HG03439 (cell line): Measurements from ENCODE around the gene PRRG2.

Source experiments
- ATAC-seq: cut with Tn5 transposase; IDR thresholded peaks from one replicate; pipeline ENCODE4 v1.9.1; 2021; ENCODE audit warnings: mild to moderate bottlenecking, moderate library complexity; ENCODE audit not compliant: unreplicated experiment

The PRRG2 gene

DNA sequence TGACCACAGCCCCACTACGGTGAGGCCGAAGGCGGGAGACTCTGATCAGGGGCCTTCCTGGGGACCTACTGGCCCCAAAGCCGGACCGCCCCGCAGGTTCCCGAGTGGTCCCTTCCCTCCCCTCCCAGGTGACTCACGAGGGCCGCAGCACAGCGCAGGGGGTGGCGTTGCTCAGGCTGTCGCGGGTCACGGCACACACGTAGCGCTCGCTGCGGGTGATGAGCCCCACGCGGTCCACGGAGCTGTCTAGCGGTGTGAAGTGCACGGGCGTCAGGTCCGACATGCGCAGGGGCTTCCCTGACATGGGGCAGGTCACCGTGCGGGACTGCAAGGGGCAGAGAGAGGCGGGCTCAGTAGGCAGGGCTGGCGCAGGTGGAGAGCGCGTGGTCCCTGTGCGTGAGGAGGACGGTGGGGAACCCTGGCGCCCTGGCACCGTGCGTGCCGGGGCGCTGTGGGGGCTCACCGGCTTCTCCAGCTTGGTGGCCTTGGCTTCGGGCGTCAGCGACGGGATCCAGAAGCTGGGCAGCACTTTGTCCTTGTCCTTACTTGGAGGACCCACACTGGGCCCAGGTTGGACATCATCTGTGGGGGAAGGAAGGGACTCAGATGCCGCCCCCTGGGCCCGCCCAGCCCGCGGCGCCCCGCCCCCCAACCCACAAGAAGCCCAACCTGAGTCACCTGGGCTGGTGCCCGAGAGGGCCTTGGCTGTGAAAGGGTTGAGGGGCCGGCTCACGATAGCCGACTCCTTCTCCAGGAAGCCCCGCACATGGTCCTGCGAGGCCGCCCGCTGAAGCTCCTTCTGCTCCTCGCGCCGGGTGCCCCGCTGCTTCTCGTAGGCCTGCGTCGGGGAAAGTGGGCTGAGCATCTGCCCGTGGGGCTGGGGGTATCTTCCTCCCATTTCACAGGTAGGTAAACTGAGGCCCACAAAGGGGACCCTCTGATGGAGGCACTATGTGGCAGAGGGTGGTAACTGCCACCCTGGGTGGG, 24.4 kb upstream of the PRRG2 start:
- no peak for ATAC-seq

DNA sequence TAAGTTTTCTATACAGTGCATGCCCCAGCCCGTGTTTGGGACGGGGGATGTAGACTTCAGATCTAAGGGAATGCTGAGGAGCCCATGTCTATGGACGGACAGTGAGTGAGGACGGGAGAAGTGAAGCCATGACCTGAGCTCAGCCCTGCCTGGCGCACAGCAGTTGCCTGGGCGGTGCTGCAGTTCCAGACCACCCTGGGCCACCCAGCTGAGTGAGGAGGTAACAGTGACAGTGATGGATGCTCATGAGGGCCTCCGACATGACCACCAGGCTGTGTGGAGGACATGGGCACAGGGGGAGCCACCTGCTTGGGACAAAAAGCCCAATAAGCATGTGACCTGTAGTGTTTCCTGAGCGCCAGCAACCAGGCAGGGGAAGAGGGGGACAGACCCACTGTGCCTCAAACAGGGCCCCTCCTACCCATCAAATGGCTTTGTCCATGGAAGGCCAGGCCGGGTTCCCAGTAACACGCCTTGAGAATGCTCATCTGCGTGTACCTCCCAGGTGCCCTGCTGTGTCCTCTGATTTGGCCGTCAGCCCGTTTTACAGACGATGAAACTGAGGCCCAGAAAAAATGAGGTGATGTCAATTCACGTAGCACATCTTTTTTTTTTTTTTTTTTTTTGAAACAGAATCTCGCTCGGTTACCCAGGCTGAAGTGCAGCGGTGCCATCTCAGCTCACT, 23.3 kb upstream of the PRRG2 start:
- ATAC-seq, result no peak

DNA sequence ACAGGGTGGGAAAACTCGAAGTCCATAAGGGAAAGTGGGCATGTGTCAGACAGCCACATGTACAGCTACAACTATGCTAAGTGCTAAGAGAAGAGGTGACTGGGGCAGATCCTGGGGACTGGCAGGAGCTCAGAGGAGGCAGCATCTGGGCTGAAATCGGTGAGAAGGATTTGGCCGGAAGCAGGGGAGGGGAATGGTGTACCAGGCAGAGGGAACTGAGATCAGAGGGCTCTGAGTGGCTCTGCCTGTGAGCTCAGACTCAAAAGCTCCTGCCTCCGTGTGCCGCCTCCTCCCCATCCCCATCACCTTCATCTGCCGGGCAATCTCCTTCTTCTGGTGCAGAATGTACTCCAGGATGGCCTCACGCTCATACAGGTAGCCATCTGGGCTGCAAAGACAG, 22.5 kb upstream of the PRRG2 start:
- no peak for ATAC-seq

DNA sequence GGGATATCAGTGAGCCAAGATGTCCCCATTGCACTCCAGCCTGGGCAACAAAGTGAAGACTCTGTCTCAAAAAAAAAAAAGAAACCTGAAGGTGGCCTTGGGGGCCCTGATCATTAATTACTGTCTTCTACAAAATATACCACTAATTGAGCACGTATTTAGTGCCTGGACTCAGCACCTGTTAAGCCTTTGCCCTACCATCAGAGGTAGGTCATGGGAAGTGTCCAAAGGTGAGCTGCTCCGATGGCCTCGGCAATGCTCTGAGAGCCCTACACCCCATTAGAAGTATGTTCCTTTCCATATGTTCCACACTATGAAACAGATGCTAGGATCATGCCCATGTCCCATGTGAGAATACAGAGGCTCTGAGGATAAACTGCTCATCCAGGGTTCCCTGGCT, 21.7 kb upstream of the PRRG2 start:
- no peak for ATAC-seq

DNA sequence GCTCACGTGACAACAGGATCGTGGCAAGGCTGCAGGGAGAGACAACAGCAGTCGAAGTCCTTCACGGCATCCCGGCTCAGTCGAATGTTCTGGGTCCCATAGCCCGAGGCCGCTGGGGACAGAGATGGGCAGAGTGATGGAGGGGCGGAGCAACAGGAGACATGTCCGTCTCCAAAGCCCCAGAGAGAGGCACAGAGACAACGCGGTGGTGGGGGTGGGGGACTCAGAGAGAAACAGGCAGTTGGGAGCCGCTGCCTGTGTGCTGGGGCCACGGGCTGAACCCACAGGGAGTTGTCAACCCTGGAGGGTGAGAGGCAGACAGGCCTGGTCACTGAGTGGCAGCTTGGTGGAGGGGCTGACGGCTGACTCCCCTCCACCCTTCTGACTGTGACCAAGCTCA, 21.2 kb upstream of the PRRG2 start:
- no peak for ATAC-seq

DNA sequence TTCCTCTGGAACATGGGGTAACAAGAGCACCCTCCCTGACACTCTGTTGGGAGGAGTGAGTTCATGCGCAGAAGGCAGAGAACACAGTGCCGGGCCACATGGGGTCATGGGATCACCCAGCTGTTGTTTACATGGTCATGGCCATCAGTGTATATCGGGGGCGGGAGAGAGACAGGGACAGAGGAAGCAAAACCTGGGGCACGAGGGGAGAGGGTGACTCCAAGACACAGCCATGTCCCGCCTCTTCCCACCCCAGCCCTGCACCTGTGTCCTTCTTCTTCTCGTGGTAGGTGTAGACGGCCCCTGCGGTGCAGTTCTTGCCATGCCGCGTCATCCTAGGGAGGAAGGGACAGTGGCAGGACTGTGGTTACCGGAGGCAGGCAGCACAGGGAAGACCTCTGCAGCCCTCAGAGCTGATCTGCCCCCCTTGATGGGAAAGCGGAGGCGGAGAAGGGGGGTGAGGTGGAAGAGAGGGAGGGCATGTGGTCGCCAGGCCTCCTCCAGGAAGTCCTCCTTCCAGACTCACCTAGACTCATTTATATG, 20.7 kb upstream of the PRRG2 start:
- no peak for ATAC-seq

DNA sequence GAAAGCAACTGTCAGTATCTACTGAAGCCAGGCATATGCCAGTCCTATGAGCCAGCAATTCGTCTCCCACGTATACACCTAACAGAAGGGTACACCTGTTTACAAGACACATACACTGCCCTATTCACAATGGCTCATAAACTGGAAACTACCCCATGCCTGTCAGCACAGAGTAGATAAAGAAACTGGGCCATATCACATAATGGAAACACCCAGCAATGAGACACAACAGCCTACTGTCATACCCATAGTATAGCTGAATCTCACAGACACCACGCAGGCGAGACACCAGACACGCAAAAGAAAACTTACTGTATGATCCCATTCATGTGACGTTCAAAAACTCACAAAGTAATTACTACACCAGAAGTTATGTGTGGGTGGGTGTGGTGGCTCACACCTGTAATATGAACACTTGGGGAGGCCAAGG, 16.5 kb upstream of the PRRG2 start:
- no peak for ATAC-seq

DNA sequence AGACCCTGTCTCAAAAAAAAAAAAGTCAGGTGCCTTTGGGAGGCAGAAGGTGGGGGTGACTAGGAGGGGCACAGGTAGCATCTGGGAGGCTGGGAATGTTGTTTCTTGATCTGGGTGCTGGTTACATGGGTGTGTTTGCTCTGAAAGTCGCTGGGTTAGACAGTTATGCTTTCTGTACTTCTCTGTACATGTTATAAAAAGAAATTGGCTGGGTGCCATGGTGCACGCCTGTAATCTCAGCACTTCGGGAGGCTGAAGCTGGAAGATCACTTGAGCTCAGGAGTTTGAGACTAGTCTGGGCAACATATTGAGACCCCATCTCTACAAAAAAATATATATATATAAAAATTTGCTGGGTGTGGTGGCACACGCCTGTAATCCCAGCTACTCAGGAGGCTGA, 15.9 kb upstream of the PRRG2 start:
- ATAC-seq, result no peak

DNA sequence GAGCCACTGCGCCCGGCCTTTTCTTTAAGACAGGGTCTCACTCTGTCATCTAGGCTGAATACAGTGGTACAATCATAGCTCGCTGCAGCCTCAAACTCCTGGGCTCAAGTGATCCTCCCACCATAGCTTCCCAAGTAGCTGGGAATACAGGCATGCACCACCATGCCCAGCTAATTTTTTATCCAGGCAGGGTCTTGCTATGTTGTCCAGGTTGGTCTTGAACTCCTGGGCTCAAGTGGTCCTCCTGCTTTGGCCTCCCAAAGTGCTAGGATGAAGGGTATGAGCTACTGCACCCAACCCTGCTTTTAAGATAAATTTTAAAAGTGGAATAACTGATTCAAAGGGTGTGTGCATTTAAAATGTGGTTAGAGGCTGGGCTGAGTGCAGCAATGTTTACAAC, 14.8 kb upstream of the PRRG2 start:
- ATAC-seq, result no peak

DNA sequence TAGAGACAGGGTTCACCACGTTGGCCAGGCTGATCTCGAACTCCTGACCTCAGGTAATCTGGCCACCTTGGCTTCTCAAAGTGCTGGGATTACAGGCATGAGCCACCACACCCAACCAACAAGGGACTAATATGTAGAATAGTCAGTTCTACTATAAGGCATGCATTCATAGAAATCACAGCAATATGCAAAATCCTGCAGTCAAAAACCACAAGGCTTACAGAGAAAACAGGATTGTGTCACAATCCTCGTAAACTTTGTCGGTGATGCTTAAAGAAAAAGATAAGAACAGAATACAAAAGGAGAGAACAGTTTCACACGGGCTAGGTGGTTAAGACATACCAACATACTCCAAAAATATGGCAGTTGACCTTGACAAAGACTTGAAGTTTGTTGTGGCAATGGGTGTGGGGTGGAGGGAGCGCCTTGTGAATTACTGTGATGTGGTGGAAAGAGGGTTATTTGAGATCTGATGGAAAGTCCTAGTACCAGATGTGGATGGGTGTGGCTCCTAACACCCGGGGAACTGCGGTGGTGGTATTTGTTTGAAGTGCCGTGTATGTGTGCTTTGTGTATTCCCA, 13.2 kb upstream of the PRRG2 start:
- no peak for ATAC-seq

DNA sequence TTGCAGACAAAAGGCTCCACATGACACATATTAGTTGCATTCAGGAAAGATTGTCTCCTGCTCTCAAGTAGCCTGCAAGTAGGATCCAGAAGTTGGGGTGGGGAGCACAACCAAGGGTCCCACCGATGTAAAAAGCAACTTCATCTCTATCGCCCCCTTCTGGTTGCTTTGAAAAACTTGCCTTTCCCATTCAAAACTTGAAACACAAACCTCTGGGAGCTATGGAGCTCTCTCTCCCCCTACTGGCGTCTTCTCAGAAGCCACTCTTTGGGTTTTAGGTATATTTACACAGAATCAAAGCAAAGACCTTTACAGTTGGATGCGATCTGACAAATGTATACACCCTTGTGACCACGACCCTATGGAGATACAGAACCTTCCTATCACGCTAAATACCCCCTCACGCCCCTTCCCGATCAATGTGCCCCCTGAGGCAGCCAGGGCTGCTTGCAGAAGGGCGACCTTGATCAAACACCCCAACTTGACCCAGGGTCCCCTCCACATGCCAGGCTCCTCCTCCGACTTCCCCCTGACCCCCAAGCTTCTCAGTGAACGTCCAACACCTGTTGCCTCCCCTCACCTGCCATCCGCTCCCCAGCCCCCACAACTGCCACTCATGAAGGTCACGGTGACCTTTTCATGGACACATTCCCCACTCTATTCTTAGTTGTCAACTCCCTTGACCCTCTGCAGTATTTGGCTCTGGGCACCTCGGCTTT, 10.8 kb upstream of the PRRG2 start:
- no peak for ATAC-seq

DNA sequence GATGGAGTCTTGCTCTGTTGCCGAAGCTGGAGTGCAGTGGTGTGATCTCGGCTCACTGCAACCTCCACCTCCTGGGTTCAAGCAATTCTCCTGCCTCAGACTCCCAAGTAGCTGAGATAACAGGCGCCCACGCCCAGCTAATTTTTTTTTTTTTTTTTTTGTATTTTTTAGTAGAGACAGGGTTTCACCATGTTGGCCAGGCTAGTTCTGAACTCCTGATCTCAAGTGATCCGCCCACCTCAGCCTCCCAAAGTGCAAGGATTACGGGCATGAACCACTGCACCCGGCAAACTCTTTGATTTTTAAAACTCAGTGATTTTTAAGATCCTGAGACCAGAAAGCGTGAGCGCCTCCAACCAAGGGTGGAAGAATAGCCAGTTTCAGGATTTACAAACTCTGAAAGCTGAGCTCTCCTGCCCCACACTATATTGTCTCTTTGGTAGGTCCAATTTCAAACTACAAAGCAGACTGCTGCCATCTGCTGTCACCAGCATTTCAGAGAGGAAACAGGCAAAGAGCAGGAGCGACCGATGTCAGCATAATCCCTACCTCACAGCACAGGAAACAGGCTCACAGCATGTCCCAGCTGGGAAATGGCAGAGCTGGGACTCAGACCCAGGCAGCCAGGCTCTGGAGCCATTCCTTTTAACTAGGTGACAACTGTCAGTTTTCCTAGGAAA, 10.0 kb upstream of the PRRG2 start:
- ATAC-seq, result no peak

DNA sequence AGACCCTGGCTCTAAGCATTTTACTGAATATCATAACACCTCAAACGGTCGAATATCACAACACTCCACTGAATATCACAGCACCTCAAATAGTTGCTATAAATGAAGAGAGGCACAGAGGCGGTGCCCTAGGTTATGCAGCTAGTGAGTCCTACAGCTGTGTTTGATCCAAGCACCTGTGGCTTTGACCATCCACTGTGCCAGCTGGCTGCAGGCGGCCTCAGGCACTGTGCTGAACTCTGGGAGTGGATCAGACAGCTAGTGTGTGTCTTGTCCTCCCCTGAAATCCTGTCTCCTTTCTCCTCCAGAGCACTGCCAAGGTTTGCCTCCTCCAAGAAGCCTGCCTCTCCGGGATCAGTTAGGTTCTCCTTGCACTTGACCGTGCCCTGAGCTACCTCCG, 8.1 kb upstream of the PRRG2 start:
- no peak for ATAC-seq

DNA sequence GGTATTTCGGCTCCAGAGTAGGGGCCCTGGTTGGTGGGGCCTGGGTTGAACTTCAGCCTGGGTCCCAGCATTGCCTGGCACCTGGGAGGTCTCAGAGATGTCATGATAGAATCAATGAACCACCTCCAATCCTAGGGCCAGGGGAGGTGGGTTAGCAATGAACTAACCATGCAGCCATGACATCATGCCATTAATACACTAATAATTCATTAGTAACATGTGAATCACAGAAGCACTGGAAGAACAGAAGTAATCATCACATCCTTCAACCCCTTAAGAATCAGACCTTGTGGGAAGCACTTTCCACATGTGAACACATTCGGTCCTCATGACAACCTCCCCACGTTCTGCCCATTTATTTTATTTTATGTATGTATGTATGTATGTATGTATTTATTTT, 7.7 kb upstream of the PRRG2 start:
- no peak for ATAC-seq

DNA sequence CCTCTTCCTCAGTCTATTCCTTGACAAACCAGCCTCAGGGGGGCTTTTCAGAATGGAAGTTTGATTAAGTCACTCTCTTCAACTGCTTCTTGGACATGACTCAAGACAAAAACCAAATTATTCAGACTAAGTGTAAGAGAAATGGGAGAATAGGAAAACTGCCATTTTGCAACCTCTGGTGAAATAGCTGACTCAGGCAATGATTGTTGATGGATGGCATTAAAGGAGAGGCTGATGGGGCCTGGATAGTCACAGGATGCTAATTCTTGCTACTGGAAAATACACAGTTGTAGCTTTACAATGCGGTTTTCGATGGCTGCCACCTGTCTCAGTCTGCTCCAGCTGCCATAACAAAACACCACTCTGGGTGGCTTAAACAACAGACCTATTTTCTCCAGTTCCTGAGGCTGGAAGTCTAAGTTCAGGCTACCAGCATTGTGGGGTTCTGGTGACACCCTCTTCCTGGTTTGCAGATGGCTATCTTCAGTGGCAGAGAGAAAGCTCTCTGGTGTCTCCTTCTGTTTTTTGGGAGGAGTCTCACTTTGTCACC, 6.8 kb upstream of the PRRG2 start:
- ATAC-seq, result no peak

DNA sequence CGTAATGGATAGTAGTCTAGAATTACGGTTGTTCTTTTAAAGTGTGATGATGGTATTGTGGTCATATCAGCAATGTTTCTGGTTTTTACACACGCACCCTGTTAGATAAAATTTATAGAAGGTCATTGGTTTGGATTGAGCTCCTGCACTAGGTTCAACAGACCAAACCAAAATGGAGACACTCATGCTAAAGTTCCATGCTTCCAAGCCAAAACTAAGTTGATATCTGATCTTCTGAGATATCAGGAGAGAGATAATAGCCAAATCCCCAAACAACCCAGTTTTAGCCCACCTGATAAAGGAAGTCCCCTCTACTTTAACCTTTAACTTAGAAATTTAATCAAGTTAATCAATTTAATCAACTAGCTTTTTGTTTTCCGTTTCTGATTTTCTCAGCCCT, 1.9 kb upstream of the PRRG2 start:
- no peak for ATAC-seq

DNA sequence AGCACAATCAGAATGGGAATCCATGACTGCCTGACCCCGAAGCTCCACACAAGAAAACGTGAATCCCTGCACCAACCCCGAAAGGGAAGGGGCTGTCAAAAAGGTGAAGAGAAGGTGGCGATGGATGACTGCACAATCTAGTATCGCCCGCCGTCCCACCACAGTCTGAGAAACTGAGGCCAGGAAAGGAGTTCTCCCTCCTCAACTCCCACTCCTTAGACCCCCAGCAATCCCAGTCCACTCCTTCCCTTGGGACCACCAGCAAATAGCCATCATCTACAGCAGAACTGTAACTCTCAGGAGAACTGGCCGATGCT, 1.2 kb upstream of the PRRG2 start:
- no peak for ATAC-seq

DNA sequence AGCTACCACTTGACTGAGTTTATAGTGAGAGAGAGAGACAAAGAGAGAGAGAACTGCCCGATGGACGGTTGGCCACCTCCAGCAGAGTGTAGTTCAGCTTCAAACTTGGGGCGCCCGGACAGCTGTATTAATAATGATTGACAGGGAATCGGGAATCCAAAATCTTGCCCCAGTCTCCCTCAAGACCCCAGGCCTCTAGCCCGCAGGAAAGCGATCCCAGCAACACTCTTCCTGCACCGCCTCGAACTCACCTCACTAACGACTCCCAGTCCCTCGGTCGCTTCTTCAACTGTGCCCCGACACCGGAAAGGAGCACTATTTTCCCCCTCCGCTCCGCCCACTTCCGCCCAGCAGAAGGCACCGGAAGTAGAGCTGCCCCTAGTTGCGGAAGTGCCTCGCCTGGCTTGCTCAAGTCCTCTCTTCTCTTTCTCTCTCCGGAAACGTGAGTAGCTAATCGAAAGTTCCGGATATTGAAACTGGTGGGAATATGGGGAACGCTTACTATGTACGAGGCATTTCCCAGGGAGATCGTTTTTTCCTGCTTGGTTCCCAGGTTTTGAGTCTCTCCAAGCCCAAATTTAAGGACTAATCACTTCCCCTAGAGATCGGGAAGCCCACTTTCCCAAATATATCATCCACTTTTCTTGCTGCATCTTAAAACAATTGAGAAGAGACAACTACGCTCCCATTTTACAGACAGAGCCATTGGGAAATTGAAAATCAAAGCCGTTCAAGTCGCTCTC, 681 bp upstream of the PRRG2 start, which contains the start of gene NOSIP:
Gene NOSIP (minus strand): TSS at position 293 of the 743 bp plus-strand sequence. CDS start 19,865 bp downstream, outside the sequence.
- peak; percentile 88 for ATAC-seq

DNA sequence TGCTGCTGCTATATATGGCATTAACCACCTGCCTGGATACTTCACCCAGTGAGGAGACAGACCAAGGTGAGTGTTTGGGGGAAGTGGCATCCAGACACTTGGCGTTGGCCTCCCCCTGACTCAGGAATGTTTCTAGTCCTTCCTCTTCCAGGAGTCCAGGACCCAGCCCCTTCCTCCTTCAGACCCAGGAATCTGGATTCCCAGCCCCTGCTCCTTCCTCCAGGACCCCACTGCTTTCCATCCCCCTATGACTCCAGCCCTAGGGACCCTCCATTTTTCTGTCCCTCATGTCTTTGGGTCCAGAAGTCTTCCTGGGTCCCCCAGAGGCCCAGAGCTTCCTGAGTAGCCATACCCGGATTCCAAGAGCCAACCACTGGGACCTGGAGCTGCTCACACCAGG, 2.1 kb downstream of the PRRG2 start:
- ATAC-seq, result no peak
